IPS DF 19.7 (cell line): ENCODE results near the gene TRPV5.

ENCODE experiments used
- DNase-seq: peaks from one replicate; pipeline ENCODE4 v3.0.0-alpha.2; 2013; ENCODE audit warnings: low read depth, low spot score

TRPV5 gene

GRCh38 chr7:142871260-142872105 is 62.1 kb downstream of the TRPV5 start:
- DNase-seq: no peak

GRCh38 chr7:142870566-142871259 is 62.8 kb downstream of the TRPV5 start:
- DNase-seq: no peak

DNA sequence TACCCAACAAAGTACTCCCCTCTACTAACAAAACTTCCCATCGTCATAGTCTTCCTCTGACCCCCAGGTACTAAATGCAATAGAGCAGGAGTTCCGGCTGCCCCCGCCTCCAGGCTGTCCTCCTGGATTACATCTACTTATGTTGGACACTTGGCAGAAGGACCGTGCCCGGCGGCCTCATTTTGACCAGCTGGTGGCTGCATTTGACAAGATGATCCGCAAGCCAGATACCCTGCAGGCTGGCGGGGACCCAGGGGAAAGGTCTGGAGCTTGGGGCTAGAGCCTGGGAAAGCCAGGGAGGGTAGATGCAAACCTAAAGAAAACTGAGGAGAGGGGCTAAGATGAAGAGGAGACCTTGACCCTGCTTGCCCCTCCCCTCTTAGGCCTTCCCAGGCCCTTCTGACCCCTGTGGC is 63.4 kb downstream of the TRPV5 start:
- DNase-seq: no peak

- no peak for DNase-seq
These were observed 64.1 kb downstream of the TRPV5 start for GRCh38 chr7:142869434-142869833.

- DNase-seq: no peak
These were observed 64.5 kb downstream of the TRPV5 start for GRCh38 chr7:142868986-142869415.

GRCh38 chr7:142868188-142868985 is 65.2 kb downstream of the TRPV5 start:
- DNase-seq: no peak

DNA sequence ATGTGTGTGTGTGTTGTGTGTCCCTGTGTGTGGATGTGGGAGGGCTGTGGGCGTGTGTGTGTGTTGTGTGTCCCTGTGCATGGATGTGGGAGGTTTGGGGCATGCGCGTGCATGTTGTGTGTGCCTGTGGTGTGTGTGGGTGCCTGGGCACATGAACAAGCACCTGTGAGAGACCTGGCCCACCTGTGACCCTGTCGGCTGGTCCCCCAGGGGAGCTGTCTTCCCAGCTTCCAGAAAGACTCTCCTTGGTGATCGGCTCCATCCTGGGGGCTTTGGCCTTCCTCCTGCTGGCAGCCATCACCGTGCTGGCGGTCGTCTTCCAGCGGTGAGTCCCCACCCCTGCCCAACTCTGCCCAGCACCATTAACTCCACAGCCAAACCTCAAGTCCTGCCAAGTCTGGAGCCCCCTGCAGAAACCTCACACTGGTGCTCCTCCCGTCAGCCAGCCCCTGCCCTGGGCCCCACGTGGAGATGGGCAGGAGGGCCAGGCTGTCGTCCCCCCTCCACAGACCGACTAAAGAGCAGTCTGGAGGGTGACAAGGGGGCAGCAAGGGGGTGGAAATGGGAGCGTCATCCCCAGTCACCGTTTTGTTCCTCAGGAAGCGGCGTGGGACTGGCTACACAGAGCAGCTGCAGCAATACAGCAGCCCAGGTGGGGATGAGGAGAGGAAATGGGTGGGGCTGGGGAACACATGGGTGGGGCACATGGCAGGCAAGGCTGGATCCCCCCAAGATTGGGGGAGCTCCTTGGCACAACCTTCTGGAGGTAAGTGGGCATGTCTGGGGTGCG is 66.0 kb downstream of the TRPV5 start:
- no peak for DNase-seq

DNA sequence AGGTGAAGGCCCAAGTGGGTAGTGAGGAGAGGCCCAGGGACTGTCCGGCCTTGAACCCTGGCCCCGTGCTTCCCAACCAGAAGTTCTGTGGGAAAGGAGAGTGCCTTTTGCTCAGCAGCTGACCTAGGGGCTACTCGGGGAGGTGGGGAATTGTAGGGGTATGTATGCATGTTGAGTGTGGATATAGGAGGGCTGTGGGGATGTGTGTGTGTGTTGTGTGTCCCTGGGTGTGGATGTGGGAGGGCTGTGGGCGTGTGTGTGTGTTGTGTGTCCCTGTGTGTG is 66.5 kb downstream of the TRPV5 start:
- DNase-seq: no peak

DNA sequence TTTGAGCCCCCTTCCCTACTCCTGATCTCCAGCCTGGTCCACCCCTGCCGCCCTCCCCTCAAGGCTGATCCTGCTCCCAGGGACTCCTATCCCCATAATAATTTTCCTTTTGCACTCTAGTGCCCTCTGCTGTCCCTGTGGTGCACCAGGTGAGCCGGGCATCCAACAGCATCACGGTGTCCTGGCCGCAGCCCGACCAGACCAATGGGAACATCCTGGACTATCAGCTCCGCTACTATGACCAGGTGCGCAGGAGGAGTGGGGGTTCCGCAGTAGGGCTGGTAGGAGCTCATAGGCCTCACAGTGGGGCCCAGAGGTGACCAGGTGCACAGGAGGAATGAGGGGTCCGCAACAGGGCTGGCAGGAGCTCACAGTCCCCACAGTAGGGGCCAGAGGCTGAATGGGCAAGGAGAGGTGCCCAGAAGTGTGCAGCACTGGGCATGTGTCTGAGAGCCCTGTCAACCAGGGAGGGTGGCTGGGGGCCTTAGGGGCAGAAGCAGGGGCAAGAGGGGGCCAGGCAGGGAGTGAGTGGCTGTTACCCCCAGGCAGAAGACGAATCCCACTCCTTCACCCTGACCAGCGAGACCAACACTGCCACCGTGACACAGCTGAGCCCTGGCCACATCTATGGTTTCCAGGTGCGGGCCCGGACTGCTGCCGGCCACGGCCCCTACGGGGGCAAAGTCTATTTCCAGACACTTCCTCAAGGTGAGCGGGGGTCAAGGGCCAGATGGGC is 67.0 kb downstream of the TRPV5 start:
- DNase-seq: no peak

GRCh38 chr7:142865766-142866165 is 67.8 kb downstream of the TRPV5 start:
- no peak for DNase-seq

- no peak for DNase-seq
These were observed 68.4 kb downstream of the TRPV5 start for GRCh38 chr7:142864980-142865747.

- no peak for DNase-seq
These were observed 69.5 kb downstream of the TRPV5 start for GRCh38 chr7:142863891-142864685.

- DNase-seq: no peak
These were observed 70.7 kb downstream of the TRPV5 start for GRCh38 chr7:142862786-142863400.

DNA sequence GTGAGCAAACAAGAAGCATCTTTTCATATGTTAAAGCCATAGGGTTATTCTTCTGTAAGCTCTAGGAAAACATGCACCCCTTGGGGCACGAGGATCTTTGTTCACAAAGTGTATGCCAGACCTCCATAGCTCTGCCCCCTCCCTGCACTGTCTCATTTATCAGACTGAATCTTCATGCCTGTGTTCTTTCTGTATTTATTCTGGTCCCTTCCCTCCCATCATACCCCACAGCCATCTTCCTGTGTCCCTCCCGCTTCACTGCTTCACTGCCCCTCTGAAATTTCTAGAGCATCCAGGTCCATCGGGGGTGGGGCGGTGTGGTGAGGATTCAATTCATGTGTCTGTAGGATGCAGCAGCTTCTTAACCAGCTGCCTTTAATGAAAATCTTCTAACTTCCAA is 71.2 kb downstream of the TRPV5 start:
- DNase-seq: no peak

GRCh38 chr7:142860968-142861367 is 72.6 kb downstream of the TRPV5 start:
- no peak for DNase-seq

DNA sequence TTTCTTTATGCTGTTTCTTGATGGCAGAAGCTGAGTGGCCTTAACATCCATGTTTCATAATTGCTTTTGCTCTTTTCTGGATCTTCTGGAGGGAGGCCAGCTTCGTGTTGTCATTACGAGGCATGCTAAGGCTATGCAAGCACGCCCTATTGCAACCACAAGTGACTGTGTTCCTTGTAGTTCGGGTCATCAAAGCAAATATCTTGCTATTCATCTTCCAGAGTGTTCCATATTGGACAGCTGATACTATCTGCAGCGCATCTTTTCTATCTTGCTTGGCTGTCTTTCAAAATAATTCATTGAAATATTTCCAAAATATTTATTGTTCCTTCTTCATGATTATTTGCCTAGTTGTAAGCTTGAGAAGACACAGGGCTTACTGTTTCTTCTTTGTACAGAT is 73.7 kb downstream of the TRPV5 start:
- no peak for DNase-seq

GRCh38 chr7:142859411-142859810 is 74.1 kb downstream of the TRPV5 start:
- no peak for DNase-seq
